Peyer's patch (tissue), 4 donors: Measurements from ENCODE around the gene SLMAP.

ENCODE experiments used
- CTCF ChIP-seq, 6 experiments: fragments of 450-650 bp in 4 of 6; fragments of 200-600 bp in 2 of 6; sonication (generic) in 1 of 6; IDR thresholded peaks; one replicate each; pipeline ENCODE4 v1.5.1; 2017 to 2019; ENCODE audit warnings: antibody characterized with exemption in 6 of 6, mild to moderate bottlenecking in 3 of 6, moderate library complexity in 1 of 6
- POLR2A ChIP-seq, 2 donors: fragments of 450-650 bp; IDR thresholded peaks; one replicate each; pipeline ENCODE4 v1.5.1; 2017; ENCODE audit warnings: antibody characterized with exemption in 2 of 2, mild to moderate bottlenecking in 2 of 2, moderate library complexity in 2 of 2

GRCh38 chr3:57946970-57947381 is 190.9 kb downstream of the SLMAP start:
- no peak for TF ChIP-seq CTCF (IDR thresholded peaks at IDR 0.05)
- TF ChIP-seq POLR2A (IDR thresholded peaks at IDR 0.05): no peak
